Esophagus muscularis mucosa (tissue), 2 donors: ENCODE measurements around the gene TNS4.

Experiments used
- POLR2A ChIP-seq: fragments of 450-650 bp; IDR thresholded peaks from one replicate; pipeline ENCODE4 v1.6.1; 2017; ENCODE audit warnings: antibody characterized with exemption, moderate library complexity, mild to moderate bottlenecking, low read depth
- POLR2AphosphoS5 ChIP-seq, 2 donors: sonication (generic); formaldehyde crosslinking; IDR thresholded peaks; one replicate each; pipeline ENCODE4 v1.6.1; 2017; ENCODE audit warnings: antibody characterized with exemption in 2 of 2

- TF ChIP-seq POLR2A (no peak), POLR2AphosphoS5 (IDR thresholded peaks at IDR 0.05) (no peak)
These were observed 39.8 kb upstream of the TNS4 start for GRCh38 chr17:40541060-40541872.
